OCI-LY3 (cell line): ENCODE results near the gene NFYC.

Experiments
- H2AFZ ChIP-seq: fragments of 200-600, 300-600 bp; shearing (Covaris generic); 2 replicates; pipeline ENCODE4 v1.6.0; 2014; ENCODE audit warnings: antibody characterized with exemption, low read depth, low read length
- H3K27ac ChIP-seq: fragments of 200-600, 300-600 bp; sonication (generic); 2 replicates; pipeline ENCODE4 v1.5.1; 2014; ENCODE audit warnings: mild to moderate bottlenecking, low read length, moderate library complexity, mixed read lengths
- H3K27me3 ChIP-seq: fragments of 200-600, 300-600 bp; sonication (generic); 2 replicates; pipeline ENCODE4 v1.6.1; 2014; ENCODE audit warnings: low read depth, low read length, mixed read lengths
- H3K36me3 ChIP-seq: fragments of 200-600, 300-600 bp; sonication (generic); replicated peaks from 2 replicates; pipeline ENCODE3; 2014; ENCODE audit warnings: low read depth, low read length, mixed read lengths
- H3K4me1 ChIP-seq: fragments of 300-600, 200-600 bp; sonication (generic); 2 replicates; pipeline ENCODE4 v1.6.1; 2014; ENCODE audit warnings: low read length, mixed read lengths
- H3K4me2 ChIP-seq: fragments of 200-600, 300-600 bp; sonication (generic); 2 replicates; pipeline ENCODE4 v1.6.1; 2014; ENCODE audit warnings: low read length, mixed read lengths
- H3K4me3 ChIP-seq: fragments of 300-600, 200-600 bp; sonication (generic); 2 replicates; pipeline ENCODE4 v1.5.1; 2014; ENCODE audit warnings: antibody characterized with exemption, mild to moderate bottlenecking, low read length, moderate library complexity
- H3K79me2 ChIP-seq: fragments of 300-600, 200-600 bp; shearing (Covaris generic); 2 replicates; pipeline ENCODE4 v1.6.1; 2014; ENCODE audit warnings: mild to moderate bottlenecking, low read length, mixed read lengths
- H3K9ac ChIP-seq: fragments of 300-600, 200-600 bp; shearing (Covaris generic); 2 replicates; pipeline ENCODE4 v1.6.0; 2014; ENCODE audit warnings: mild to moderate bottlenecking, low read length, moderate library complexity
- H3K9me3 ChIP-seq: fragments of 200-600, 300-600 bp; shearing (Covaris generic); 2 replicates; pipeline ENCODE4 v1.6.1; 2014; ENCODE audit warnings: low read length, mixed read lengths; ENCODE audit not compliant: insufficient read depth
- H4K20me1 ChIP-seq: fragments of 200-600, 300-600 bp; sonication (generic); 2 replicates; pipeline ENCODE4 v1.6.1; 2016; ENCODE audit warnings: low read length, mixed read lengths; ENCODE audit not compliant: insufficient read depth
- CTCF ChIP-seq: fragments of 200-600, 300-600 bp; sonication (generic); IDR thresholded peaks from 2 replicates; pipeline ENCODE4 v1.5.1; 2014; ENCODE audit warnings: antibody characterized with exemption, low read length, low read depth
- EZH2phosphoT487 ChIP-seq: fragments of 200-600 bp; shearing (Covaris generic); IDR thresholded peaks from 2 replicates; pipeline ENCODE4 v1.6.1; 2018; ENCODE audit warnings: antibody characterized with exemption, mixed run types, low read depth

The NFYC gene

DNA sequence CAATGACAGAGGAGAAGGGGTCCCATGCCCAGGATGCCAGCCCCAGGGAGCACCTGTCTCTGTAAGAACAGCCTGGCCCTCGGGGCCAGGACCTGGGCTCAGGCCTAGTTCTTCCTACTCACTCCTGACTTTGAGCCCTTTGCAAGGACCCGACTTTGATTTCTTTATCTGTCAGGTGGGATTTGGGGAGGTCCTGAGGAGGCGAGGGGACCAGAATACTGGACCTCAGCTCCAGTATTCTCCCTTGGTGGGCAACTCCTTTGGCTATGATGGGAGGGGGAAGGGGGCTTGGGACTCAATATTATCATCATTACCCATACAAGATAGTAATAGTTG is 110.2 kb downstream of the NFYC start:
- H3K79me2 ChIP-seq: no peaks in the 10 kb centered on the region
- H2AFZ ChIP-seq: no peak overlapping the region
- H3K4me1 ChIP-seq: peaks cover 17% of the 10 kb centered on the region
- TF ChIP-seq CTCF (no peak), EZH2phosphoT487 (no peak)
- no peaks in the 10 kb centered on the region for H4K20me1 ChIP-seq
- H3K4me2 ChIP-seq: no peak overlapping the region
- H3K27ac ChIP-seq: no peak overlapping the region
- no peaks in the 10 kb centered on the region for H3K36me3 ChIP-seq
- H3K9me3 ChIP-seq: no peaks in the 10 kb centered on the region
- H3K9ac ChIP-seq: no peak overlapping the region
- H3K27me3 ChIP-seq: no peaks in the 10 kb centered on the region
- H3K4me3 ChIP-seq: no peak overlapping the region

DNA sequence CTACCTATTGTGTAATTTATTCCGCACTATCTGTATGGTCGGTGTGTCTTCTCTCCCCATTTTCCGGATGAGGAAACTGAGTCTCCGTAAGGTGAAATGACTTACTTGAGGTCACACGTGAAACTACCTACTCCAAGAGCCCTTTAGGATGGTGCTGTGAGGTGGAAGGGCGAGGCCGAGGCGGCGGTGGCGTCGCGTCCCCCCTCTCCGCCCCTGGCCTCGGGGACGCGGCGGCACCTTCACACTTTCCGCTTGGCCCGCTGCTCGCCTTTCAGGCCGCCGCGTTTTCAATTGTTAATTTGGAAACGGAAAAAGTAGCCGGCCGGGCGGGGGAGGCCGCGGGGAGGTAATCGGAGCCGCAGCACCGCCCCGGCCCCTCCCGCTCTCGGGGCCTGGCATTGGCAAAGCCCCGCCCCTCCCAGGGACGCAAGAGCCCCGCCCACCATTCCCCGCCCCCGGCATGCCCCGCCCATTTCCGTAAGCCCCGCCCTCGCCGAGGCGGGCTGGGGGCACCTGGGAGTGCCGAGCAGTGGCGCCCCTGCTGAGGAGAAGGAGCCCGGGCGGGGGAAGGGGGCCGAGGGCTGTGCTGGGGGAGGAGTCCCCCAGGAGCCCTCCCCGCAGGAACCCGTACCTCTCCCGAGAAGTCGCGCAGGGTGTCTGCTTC is 110.7 kb downstream of the NFYC start:
- Histone ChIP-seq H3K4me2 (no peak overlapping the region), H3K4me3 (no peak overlapping the region), H3K36me3 (no peaks in the 10 kb centered on the region), H3K27me3 (no peaks in the 10 kb centered on the region), H3K9me3 (no peaks in the 10 kb centered on the region), H4K20me1 (no peaks in the 10 kb centered on the region), H2AFZ (no peak overlapping the region), H3K9ac (no peak overlapping the region), H3K4me1 (peaks cover 13% of the 10 kb centered on the region), H3K27ac (no peak overlapping the region), H3K79me2 (no peaks in the 10 kb centered on the region)
- no peak for TF ChIP-seq CTCF
- no peak for TF ChIP-seq EZH2phosphoT487

DNA sequence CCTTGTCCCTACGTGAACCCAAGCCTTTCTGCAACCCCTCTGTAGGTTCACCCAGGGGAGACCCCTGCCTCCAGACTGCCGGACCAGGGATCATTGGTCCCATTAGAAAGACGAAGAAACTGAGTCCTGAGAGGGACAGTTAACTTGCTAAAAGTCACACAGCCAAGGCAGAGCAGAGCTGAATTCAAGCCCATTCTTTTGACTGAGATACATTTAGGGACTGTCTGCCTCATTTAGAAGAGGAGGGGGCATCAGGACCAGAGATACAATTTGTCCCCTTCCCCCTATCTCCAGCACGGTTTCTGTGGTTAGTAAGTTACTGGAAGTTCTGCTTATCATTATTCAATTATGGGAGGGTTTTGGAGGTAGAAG is 111.2 kb downstream of the NFYC start:
- no peak overlapping the region for H3K27ac ChIP-seq
- peaks cover 8% of the 10 kb centered on the region for H3K4me1 ChIP-seq
- no peaks in the 10 kb centered on the region for H3K9me3 ChIP-seq
- H3K79me2 ChIP-seq: no peaks in the 10 kb centered on the region
- H2AFZ ChIP-seq: no peak overlapping the region
- H3K4me3 ChIP-seq: no peak overlapping the region
- no peaks in the 10 kb centered on the region for H4K20me1 ChIP-seq
- no peaks in the 10 kb centered on the region for H3K36me3 ChIP-seq
- TF ChIP-seq EZH2phosphoT487 (no peak), CTCF (no peak)
- no peaks in the 10 kb centered on the region for H3K27me3 ChIP-seq
- H3K4me2 ChIP-seq: no peak overlapping the region; the same call in 1 of the 2 replicates
- no peak overlapping the region for H3K9ac ChIP-seq

GRCh38 chr1:40803447-40803846 is 111.9 kb downstream of the NFYC start:
- Histone ChIP-seq H3K4me1 (peaks cover 4% of the 10 kb centered on the region), H3K79me2 (no peaks in the 10 kb centered on the region), H3K9me3 (no peaks in the 10 kb centered on the region), H3K36me3 (no peaks in the 10 kb centered on the region), H3K9ac (no peak overlapping the region), H3K27me3 (no peaks in the 10 kb centered on the region), H3K4me2 (no peak overlapping the region), H3K27ac (no peak overlapping the region), H3K4me3 (no peak overlapping the region), H2AFZ (no peak overlapping the region), H4K20me1 (no peaks in the 10 kb centered on the region)
- no peak for TF ChIP-seq CTCF
